Right cardiac atrium (tissue), 5 donors: Measurements from ENCODE around the gene MAP2K4. TPM values are rescaled to one million over a fixed set of nuclear protein-coding genes. Genes with fewer than 3 reads are reported as not detected.
"Not testable (repeated sequence)": the region's sequence is repeated elsewhere in the genome, so short reads cannot be mapped to it uniquely, and the experiment has no call there.

Experiments
- ATAC-seq, 2 donors: fragments of 200-7000 bp; cut with Tn5 transposase; one replicate each; pipeline versions ENCODE4 v1.8.0 to v1.9.1; 2020; ENCODE audit warnings: moderate library complexity in 2 of 2, mild to moderate bottlenecking in 1 of 2
- DNase-seq, 3 donors: peaks; one replicate each; pipeline ENCODE4 v3.0.0-alpha.2; 2020
- H3K27ac ChIP-seq: one replicate; pipeline ENCODE4 v1.5.1; 2013; ENCODE audit warnings: mild to moderate bottlenecking, low read length, control low read depth, moderate library complexity
- H3K27me3 ChIP-seq: one replicate; pipeline ENCODE4 v1.6.1; 2013; ENCODE audit not compliant: control insufficient read depth, insufficient read depth
- H3K4me1 ChIP-seq: one replicate; pipeline ENCODE4 v1.6.1; 2013; ENCODE audit warnings: low read length; ENCODE audit not compliant: control insufficient read depth, insufficient read depth
- H3K4me3 ChIP-seq: one replicate; pipeline ENCODE4 v1.5.1; 2013; ENCODE audit warnings: low read length, control low read depth
- H3K9me3 ChIP-seq: one replicate; pipeline ENCODE4 v1.6.1; 2013; ENCODE audit warnings: low read length; ENCODE audit not compliant: control insufficient read depth
- WGBS: extraction: QIAGEN DNeasy Blood & Tissue Kit; methylation state at CpG from one replicate; pipeline ENCODE4 v1.1.7; 2013; 5-methylcytosine and 5-hydroxymethylcytosine counted together
- intact Hi-C, 4 donors: fragments of 100-400 bp; cut with DNase I; formaldehyde crosslinking; loops; one replicate each; pipeline versions ENCODE4 v1.11.0 to v1.14.0; 2022 to 2023
- long read RNA-seq, 4 donors: library from polyadenylated mRNA; unstranded; transcript quantifications; one replicate each; pipeline ENCODE4 v2.0.0, GENCODE V29; 2020 to 2021
- polyA plus RNA-seq: library from polyadenylated mRNA; stranded (reverse); fragments of 200-250 nt; gene quantifications from one replicate; pipeline ENCODE4 v1.2.3, GENCODE V29; 2013
- total RNA-seq, 4 donors: library from RNA; stranded (reverse); fragmentation: NEBNext Ultra II Directional; extraction: Animal tissue kit (Norgen Biotek cat#: 25700); gene quantifications; one replicate each; pipeline ENCODE4 v1.2.1, GENCODE V29; 2021
- donor health status: healthy with polysubstance abuse.
- donor health status: DM: no; HTN: yes; CAD: no.
- donor health status: DM: no; HTN: no; CAD: no.
- donor health status: DM: no; HTN: yes; CAD: no; lungs with severe emphysema.
- donor health status: DM: yes; HTN: yes; CAD: no.

Gene MAP2K4
- total RNA-seq (10 to 100 TPM; 29.9 to 34.4 (median 33.7) TPM), polyA plus RNA-seq (11.5 TPM)
- long read RNA-seq, donor 1, transcript MAP2K4-201 (11 exons, 3,826 nt), result major isoform, 34 of 47 reads
- long read RNA-seq, donor 1, partial matches to known transcripts, result 2 of 47 reads
- long read RNA-seq, donor 1, other reads (novel, unspliced or antisense), result 7 of 47 reads
- long read RNA-seq, donor 2, transcript MAP2K4-201 (11 exons, 3,826 nt), result major isoform, 14 of 19 reads
- long read RNA-seq, donor 2, partial matches to known transcripts, result 0 of 19 reads
- long read RNA-seq, donor 2, other reads (novel, unspliced or antisense), result 2 of 19 reads
- long read RNA-seq, donor 3, transcript MAP2K4-201 (11 exons, 3,826 nt), result major isoform, 5 of 17 reads
- long read RNA-seq, donor 3, partial matches to known transcripts, result 3 of 17 reads
- long read RNA-seq, donor 3, other reads (novel, unspliced or antisense), result 7 of 17 reads
- long read RNA-seq, donor 4, transcript MAP2K4-201 (11 exons, 3,826 nt), result major isoform, 14 of 21 reads
- long read RNA-seq, donor 4, partial matches to known transcripts, result 0 of 21 reads
- long read RNA-seq, donor 4, other reads (novel, unspliced or antisense), result 3 of 21 reads

DNA sequence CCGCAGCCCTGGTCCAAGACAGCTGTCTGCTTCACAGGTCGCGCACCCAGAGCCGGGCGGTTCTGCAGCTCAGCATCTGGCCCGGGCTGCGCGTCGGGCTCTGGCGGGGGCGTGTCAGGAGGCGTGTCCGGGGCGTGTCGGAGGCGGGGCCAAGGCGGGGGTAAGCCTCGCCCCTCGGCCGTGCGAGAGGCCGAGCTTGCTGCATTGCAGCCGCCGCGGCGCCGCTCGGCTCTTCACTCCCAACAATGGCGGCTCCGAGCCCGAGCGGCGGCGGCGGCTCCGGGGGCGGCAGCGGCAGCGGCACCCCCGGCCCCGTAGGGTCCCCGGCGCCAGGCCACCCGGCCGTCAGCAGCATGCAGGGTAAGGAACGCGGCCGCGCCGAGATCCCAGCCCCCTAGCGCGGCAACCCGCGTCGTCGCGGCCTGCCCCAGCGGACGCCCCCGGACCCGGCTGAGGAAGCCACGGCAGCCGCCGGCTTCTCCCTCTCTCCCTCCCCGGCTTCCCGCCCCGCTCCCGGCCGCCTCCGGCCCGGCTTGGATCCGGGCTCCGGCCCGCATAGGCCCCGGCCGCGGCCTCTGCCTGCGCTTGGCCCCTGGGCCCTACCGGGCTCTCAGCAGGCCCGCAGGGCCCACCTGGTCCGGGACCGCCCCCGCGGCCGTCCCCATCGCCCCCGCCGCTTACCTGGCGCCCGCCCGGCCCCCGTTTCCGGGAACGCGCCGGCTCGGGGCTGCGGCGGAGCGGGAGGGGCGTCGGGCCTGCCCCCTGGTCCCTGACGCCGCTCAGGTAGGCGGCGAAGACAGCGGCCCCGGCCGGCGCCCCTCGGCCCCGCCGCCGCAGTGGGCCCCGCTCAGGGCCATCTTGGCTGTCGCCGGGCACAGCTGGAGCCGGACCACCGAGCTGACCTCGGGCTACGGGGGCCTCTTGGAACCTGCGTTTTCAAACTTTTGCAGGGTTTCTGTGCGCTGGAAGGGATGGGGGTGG lies at the start of gene MAP2K4:
TSS of gene MAP2K4 (plus strand) at position 236 of the 981 bp plus-strand sequence. CDS start at position 246, 10 bp downstream.
- Histone ChIP-seq H3K4me3 (peak within 1 kb of the TSS; percentile 99), H3K27ac (peak within 1 kb of the TSS; percentile 69), H3K9me3 (no peaks in the 10 kb centered on the region), H3K27me3 (no peaks in the 10 kb centered on the region), H3K4me1 (no peaks in the 10 kb centered on the region)
- DNase-seq, result peak; percentile 93 to 98 (median 97)
- intact Hi-C loops, result no loop called here
- ATAC-seq, result peak; percentile 100
- under 1% methylated on average over 123 of the region's 123 CpGs for WGBS

DNA sequence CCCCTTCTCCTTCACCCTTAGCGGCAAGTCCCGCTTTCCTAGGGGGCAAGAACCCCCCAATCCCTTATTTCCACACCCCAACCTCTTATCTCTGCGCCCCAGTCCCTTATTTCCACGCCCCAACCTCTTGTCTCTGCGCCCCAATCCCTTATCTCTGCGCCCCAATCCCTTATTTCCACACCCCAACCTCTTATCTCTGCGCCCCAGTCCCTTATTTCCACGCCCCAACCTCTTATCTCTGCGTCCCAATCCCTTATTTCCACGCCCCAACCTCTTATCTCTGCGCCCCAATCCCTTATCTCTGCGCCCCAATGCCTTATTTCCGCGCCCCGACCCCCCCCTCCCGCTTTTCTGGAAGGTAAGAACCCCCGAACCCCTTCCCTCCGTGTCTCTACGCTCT lies 47.9 kb upstream of the MAP2K4 start:
- H3K27ac ChIP-seq, H3K4me3 ChIP-seq, H3K4me1 ChIP-seq, intact Hi-C loops, H3K27me3 ChIP-seq, ATAC-seq, H3K9me3 ChIP-seq, DNase-seq: not testable (repeated sequence)
- 96% methylated on average over 19 of the region's 19 CpGs for WGBS

DNA sequence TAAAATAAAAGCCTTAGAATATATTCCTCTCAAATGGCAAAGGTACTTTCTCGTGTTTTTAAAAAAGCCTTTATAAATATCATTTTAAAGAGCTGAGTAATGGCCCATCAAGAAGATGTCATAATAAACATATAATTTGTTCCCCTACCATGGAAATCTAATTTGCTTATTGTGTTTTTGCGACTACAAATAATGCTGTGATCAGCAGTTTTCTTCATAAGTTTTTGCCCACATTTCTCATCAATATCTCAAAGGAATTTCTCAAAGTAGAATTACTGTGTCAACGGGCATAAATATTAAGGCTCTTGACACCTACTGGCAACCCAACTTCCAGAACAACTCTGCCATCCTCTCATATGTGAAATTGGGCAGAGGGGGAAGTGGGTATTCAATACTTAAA lies 40.9 kb upstream of the MAP2K4 start:
- Histone ChIP-seq H3K27me3 (no peaks in the 10 kb centered on the region), H3K4me1 (peaks cover 1% of the 10 kb centered on the region), H3K9me3 (no peaks in the 10 kb centered on the region), H3K27ac (no peak overlapping the region), H3K4me3 (no peak overlapping the region)
- WGBS, result 91% methylated on average over 3 of the region's 3 CpGs
- no peak for ATAC-seq
- intact Hi-C loops, result loop anchor here in 1 of 4 donors (10.0 kb wide), 1 partner anchor 1105 kb away; no protein-coding TSS in a partner anchor
- DNase-seq, result no peak

DNA sequence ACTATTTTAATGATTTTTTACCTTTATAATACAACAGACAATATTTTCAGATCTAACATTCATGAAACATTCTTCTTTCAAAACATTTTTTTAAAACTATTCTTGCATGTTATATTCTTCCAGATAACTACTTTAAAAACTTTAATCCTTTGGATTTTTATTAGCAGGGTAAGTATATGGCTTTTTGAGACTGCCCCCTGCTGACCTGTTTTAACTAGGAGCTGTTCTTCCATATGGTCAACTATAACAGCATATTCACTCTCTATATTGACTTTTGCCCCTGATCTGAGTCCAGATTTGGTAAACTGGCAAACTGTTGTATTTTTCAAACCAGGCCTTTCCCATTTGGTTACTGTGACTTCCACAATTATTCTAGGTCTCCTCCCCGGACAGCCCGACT lies 39.9 kb upstream of the MAP2K4 start:
- Histone ChIP-seq H3K4me1 (peaks cover 1% of the 10 kb centered on the region), H3K9me3 (no peaks in the 10 kb centered on the region), H3K27me3 (no peaks in the 10 kb centered on the region), H3K27ac (no peak overlapping the region), H3K4me3 (no peak overlapping the region)
- intact Hi-C loops, result loop anchor here in 1 of 4 donors (10.0 kb wide), 1 partner anchor 1106 kb away; no protein-coding TSS in a partner anchor
- no peak for DNase-seq
- no peak for ATAC-seq
- 78% methylated on average over 2 of the region's 2 CpGs for WGBS

DNA sequence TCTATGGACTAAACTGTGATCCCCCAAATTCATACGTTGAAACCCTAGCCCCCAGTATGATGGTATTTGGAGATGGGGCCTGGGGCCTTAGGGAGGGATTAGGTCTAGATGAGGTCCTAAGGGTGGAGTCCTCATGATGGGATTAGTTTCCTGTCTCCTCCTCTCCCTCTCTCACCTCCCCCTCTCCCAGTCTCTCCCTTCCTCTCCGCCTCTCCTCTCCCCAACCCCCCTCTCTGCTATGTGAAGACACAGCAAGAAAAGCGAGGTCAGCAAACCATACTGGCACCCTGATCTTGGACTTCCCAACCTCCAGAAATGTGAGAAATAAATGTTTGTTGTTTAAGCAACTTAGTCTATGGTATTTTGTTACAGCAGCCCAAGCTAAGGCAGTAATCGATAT lies 38.8 kb upstream of the MAP2K4 start:
- peaks cover 1% of the 10 kb centered on the region for H3K4me1 ChIP-seq
- H3K27me3 ChIP-seq, result no peaks in the 10 kb centered on the region
- ATAC-seq, result no peak
- no peak overlapping the region for H3K4me3 ChIP-seq
- H3K27ac ChIP-seq, result no peak overlapping the region
- WGBS, result 90% methylated on average over 4 of the region's 4 CpGs
- H3K9me3 ChIP-seq, result no peaks in the 10 kb centered on the region
- no peak for DNase-seq
- intact Hi-C loops, result loop anchor here in 1 of 4 donors (10.0 kb wide), 1 partner anchor 1107 kb away; no protein-coding TSS in a partner anchor

DNA sequence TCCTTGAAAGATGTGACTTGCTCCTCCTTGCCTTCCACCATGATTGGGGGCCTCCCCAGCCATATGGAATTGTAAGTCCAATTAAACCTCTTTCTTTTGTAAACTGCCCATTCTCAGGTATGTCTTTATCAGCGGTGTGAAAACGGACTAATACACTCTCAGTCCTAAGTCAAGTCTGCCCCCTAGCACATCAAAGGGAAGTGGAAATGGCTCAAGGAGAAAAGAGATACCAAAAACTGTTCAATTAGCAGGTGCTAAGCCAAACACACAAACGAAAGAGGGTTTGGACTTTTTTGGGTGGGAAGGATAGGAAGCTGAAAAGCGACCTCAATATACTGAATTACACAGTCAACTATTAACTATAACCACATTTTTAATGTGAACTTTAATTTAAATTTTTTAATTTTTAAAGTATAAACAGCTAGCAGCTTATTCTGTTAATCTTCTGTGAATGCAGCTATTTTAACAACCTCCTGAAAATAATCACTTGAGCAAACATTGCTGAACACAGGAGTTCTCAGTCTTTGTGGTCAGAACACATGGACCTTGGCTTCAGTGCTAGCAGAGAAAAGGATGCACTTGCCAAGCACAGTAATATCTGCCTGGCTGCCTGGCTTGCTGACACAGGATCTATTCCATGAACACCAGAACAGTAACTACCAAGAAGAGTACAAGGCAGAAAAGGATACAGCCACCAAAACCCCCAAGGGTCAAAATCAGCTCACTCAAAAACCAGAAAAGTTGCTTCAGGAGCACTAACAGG lies 34.3 kb upstream of the MAP2K4 start:
- Histone ChIP-seq H3K27me3 (no peaks in the 10 kb centered on the region), H3K4me1 (peaks cover 1% of the 10 kb centered on the region), H3K9me3 (no peaks in the 10 kb centered on the region), H3K4me3 (no peak overlapping the region), H3K27ac (no peak overlapping the region)
- intact Hi-C loops, result loop anchor here in 2 of 4 donors (5.0 to 10.0 kb wide), 2 partner anchors 1109 to 1112 kb away; no protein-coding TSS in a partner anchor
- DNase-seq (peak; percentile 21 to 63 (median 43)), ATAC-seq (peak; percentile 55 to 88)
- 88% methylated on average over 4 of the region's 4 CpGs for WGBS

DNA sequence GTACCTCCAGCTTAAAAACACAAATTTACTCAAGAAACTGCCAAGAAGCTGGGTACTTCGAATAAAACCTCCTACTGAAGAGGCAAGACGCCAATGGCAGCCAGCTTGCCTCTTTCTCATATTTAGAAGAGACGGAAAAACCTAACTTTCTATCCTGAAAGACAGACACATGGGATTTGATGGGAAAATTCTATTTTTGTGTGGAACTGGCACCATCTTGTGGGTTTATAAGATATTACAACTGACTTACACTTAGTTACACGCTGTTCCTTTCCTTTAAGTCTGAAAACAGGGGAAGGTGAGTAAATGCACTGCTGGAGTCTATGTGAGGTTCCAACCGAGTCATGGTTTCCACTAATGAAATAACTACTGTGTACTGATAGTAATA lies 33.7 kb upstream of the MAP2K4 start:
- DNase-seq (peak in 1 of 3 donors; percentile 66), ATAC-seq (peak; percentile 73 to 74)
- Histone ChIP-seq H3K27ac (no peak overlapping the region), H3K4me1 (no peaks in the 10 kb centered on the region), H3K27me3 (no peaks in the 10 kb centered on the region), H3K4me3 (no peak overlapping the region), H3K9me3 (no peaks in the 10 kb centered on the region)
- 37% methylated on average over 5 of the region's 5 CpGs for WGBS
- intact Hi-C loops, result loop anchor here in 2 of 4 donors (5.0 to 10.0 kb wide), 2 partner anchors 1110 to 1112 kb away; no protein-coding TSS in a partner anchor

DNA sequence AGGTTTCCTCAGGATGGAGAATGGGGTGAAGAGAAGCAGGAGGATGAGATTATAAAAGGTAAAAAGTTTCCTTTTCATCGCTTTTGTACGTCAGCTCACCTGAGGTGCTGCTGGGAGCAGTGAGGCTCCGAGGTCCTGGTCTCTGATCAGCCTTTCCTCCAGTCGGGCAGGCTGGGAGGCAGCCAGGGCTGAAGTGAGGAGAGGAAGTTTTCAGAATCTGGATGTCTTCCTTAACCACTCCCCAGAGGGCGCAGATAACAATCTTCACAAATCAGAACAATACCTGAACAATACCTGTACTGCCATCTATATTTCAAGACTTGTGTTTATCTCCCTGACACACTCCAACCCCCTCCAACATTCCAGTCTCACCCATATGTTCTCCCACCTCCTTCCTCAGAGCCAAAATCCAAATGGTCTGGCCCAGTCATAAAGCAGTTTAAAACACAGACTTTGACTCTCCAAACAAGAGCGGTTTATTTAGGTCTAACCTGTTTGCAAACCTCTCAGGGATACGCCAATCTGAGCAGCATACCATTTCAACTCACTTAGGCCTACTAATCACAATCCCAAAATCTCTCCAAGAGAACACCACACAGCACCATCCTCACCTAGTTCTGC lies 30.2 kb upstream of the MAP2K4 start:
- intact Hi-C loops, result no loop called here
- DNase-seq (no peak), ATAC-seq (no peak)
- WGBS, result 85% methylated on average over 7 of the region's 7 CpGs
- Histone ChIP-seq H3K9me3 (no peaks in the 10 kb centered on the region), H3K27me3 (no peaks in the 10 kb centered on the region), H3K4me1 (no peaks in the 10 kb centered on the region), H3K27ac (no peak overlapping the region), H3K4me3 (no peak overlapping the region)

DNA sequence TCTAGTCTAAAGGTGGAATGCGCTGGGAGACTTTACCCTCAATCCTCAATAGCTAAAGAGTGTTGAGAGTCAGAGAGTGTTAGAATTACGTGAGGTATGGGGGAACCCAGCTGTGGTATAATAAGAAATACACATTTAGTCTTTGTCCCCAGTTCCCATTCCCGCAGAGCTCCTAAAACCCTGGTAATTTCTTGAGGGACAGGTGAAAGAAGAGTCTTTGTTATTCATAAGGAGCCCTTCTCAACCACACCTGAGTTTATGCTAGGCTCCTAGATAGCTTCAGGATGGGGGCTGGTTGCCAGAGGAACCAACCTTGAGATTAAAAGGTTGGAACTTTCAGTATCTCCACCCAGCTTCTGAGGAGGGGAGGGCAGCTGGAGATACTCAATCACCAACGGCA lies 29.2 kb upstream of the MAP2K4 start:
- Histone ChIP-seq H3K9me3 (no peaks in the 10 kb centered on the region), H3K4me1 (no peaks in the 10 kb centered on the region), H3K27ac (no peak overlapping the region), H3K27me3 (no peaks in the 10 kb centered on the region), H3K4me3 (no peak overlapping the region)
- DNase-seq (no peak), ATAC-seq (no peak)
- WGBS, result 69% methylated on average over 4 of the region's 4 CpGs
- intact Hi-C loops, result no loop called here
